Fibroblast of the conjunctiva (primary cell): ENCODE results near the gene TFCP2L1.
"Not testable (repeated sequence)": the region's sequence is repeated elsewhere in the genome, so short reads cannot be mapped to it uniquely, and the experiment has no call there.

Experiments
- DNase-seq: peaks from one replicate; pipeline ENCODE4 v3.0.0-alpha.2; 2010; ENCODE audit warnings: low read depth

The TFCP2L1 gene

GRCh38 chr2:121295911-121296650, 11.1 kb upstream of the TFCP2L1 start:
- no peak for DNase-seq

- DNase-seq = no peak
These were observed 10.2 kb upstream of the TFCP2L1 start for GRCh38 chr2:121294881-121295840.

- no peak for DNase-seq
These were observed 8.7 kb upstream of the TFCP2L1 start for GRCh38 chr2:121293450-121294325.

GRCh38 chr2:121291251-121291580, 6.2 kb upstream of the TFCP2L1 start:
- no peak for DNase-seq

GRCh38 chr2:121289271-121289670, 4.3 kb upstream of the TFCP2L1 start:
- no peak for DNase-seq

- no peak for DNase-seq
These were observed 3.6 kb upstream of the TFCP2L1 start for GRCh38 chr2:121288454-121289231.

- no peak for DNase-seq
These were observed 3.0 kb upstream of the TFCP2L1 start for GRCh38 chr2:121287956-121288355.

- no peak for DNase-seq
These were observed 2.3 kb upstream of the TFCP2L1 start for GRCh38 chr2:121287146-121287798.

- DNase-seq = no peak
These were observed 1.5 kb upstream of the TFCP2L1 start for GRCh38 chr2:121286506-121286905.

GRCh38 chr2:121285926-121286325, 924 bp upstream of the TFCP2L1 start:
- no peak for DNase-seq

- DNase-seq = no peak
These were observed 1.1 kb downstream of the TFCP2L1 start for GRCh38 chr2:121283670-121284462.

- no peak for DNase-seq
These were observed 2.1 kb downstream of the TFCP2L1 start for GRCh38 chr2:121282800-121283385.

- DNase-seq = no peak
These were observed 3.3 kb downstream of the TFCP2L1 start for GRCh38 chr2:121281694-121282093.

- DNase-seq = no peak
These were observed 3.9 kb downstream of the TFCP2L1 start for GRCh38 chr2:121281107-121281506.

- DNase-seq = no peak
These were observed 5.4 kb downstream of the TFCP2L1 start for GRCh38 chr2:121279476-121280220.

GRCh38 chr2:121276341-121276740, 8.7 kb downstream of the TFCP2L1 start:
- no peak for DNase-seq

GRCh38 chr2:121273116-121273515, 11.9 kb downstream of the TFCP2L1 start:
- DNase-seq = no peak

- DNase-seq = no peak
These were observed 12.4 kb downstream of the TFCP2L1 start for GRCh38 chr2:121272596-121272995.

- not testable (repeated sequence) for DNase-seq
These were observed 15.6 kb downstream of the TFCP2L1 start for GRCh38 chr2:121269436-121269835.
